GM19351 (cell line): ENCODE results near the gene SLC13A3.

Experiments
- ATAC-seq: cut with Tn5 transposase; IDR thresholded peaks from one replicate; pipeline ENCODE4 v1.9.1; 2021; ENCODE audit warnings: mild to moderate bottlenecking, moderate library complexity; ENCODE audit not compliant: unreplicated experiment

The SLC13A3 gene

DNA sequence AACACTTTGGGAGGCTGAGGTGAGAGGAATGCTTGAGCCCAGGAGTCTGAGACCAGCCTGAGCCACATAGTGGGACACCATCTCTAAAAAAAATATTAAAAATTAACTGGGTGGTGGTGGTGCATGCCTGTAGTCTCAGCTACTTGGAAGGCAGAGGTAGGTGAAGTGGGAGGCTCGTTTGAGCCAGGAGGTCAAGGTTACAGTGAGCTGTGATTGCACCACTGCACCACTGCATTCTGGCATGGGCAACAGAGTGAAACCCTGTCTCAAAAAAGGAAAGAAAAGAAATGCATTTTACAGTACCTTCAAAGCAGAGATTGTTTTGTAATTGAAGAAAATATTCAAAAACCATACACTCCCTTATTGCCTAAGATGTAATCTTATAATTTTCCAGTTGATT, 107.3 kb downstream of the SLC13A3 start:
- no peak for ATAC-seq

GRCh38 chr20:46543033-46543432, 108.2 kb downstream of the SLC13A3 start:
- no peak for ATAC-seq

DNA sequence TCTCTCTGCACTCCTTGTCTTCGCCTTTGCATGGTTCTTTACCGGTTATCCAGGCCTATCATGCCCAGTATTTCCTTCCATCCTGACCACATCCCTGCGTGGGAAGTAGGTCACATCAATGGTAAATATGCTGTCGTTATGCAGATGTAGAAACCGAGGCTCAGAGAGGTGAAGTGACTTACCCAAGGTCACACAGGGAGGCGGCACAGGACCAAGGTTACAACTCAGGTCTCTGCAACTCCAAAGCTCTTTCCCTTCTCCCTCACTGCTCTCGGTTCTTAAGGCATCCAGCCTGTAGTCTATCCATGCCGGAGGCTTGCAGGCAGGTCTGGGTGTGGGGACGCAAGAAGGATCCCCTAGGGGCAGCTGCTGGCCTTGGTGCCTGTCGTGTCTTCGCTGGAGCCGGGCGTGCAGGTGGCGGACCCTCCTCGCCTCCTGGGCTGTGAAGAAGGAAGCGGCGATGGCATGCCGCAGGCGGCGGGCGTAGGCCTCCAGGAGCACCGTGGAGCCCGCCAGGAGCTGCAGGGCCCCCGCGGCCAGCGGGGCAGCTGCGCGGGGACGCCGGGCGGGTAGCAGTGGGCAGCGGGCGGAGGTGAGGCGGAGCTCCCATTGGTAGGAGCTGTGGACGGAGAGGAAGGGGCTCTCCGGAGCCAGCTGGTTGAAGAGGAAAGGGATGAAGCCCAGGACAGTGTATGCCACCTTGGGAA, 109.9 kb downstream of the SLC13A3 start:
- ATAC-seq: no peak

- no peak for ATAC-seq
Observed at GRCh38 chr20:46539113-46539512, 112.1 kb downstream of the SLC13A3 start.

- ATAC-seq: no peak
Observed at GRCh38 chr20:46530640-46531039, 120.6 kb downstream of the SLC13A3 start.

GRCh38 chr20:46523696-46524328, 127.4 kb downstream of the SLC13A3 start:
- no peak for ATAC-seq

GRCh38 chr20:46523108-46523507, 128.2 kb downstream of the SLC13A3 start:
- ATAC-seq: no peak

GRCh38 chr20:46520976-46521579, 130.2 kb downstream of the SLC13A3 start:
- ATAC-seq: no peak

DNA sequence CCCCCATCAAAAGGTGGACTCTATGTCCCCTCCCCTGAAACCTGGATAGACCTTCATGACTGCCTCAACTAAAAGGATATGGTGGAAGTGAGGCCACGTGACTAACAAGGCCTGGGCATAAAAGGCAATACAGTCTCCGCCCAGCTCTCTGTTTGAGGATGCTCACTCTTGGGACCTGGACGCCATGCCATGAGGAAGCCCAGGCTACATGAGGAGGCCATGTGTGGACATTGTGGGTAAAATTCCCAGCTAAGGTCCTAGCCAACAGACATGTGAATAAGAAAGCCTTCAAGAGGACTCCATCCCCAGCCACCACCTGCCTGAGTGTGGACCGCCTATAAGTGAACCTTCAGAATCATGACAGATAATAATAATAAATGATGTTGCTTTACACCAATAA, 130.7 kb downstream of the SLC13A3 start:
- ATAC-seq: no peak

DNA sequence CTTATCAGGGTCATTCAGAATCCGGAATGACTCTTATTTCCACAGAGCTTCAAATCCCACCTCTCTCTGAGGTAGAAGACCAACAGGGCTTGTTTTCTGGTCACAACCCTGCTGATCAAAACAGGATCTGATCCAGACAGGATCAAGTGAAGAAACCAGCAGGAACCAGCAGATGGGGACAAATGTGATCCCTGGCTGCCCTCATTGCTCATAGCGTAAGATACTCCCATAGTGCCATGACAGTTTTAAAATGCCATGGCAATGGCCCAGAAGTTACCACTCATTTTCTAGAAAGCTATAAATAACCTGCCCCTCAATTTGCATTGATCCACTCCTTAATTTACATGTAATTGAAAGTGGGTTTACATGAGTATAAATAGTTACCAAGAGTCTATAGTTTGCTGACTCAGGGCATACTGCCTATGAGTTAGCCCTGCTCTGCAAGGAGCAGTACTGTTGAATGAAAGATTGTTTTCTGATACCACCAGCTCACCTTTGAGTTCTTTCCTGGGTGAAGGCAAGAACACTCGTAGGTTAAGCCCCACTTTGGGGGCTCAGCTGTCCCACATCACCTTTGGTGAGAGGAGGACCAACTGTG, 131.7 kb downstream of the SLC13A3 start:
- no peak for ATAC-seq

DNA sequence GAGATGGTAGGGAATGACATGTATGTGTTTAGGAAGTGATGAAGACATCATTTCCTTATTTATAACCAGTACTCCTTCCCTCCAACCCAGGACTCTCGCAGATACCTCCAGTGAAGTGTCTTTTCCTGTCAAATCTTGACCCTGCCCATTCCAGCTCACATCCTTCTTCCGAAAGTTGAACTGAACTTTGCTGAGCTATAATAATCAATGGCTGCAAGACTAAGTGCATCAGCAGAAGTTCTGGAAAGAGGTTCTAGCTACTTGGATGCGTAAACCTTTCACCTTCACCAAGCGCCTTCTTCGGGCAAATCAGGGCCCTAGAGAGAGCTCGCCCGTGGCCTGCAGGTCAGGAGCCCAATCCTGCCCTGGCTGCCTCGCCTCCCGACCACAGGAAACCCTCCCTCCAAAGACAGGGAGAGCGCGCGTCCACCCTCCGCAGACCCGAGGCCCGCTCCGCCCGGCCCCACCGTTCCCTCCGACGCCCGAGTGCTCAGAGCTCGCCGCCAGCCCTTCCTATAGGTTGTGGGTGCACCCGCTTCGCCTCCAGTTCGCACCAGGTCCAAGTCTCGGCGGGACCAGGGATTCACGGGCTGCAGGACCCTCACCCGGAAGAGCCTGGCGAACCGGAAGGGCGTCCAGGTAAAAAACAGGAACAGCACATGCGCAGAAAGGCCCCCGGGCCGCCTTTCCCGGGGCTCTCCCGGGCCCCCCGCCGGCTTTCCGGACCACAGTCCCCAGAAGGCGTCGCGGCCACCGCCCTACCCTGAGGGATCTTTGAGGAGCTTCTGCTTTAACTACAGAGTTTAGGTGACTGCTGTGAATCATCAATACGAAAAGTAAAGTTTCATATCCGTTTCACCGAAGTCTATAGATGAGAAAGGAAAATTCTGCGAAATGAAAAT, 138.1 kb downstream of the SLC13A3 start, which contains the start of gene ZNF334:
TSS of gene ZNF334 (minus strand) at position 617 of the 902 bp plus-strand sequence. CDS start 1,457 bp downstream, outside the sequence.
- peak; percentile 51 for ATAC-seq

GRCh38 chr20:46509523-46509922, 141.7 kb downstream of the SLC13A3 start:
- no peak for ATAC-seq
